ENCODE data around the gene MARS1. TPM values are rescaled to one million over a fixed set of nuclear protein-coding genes. Genes with fewer than 3 reads are reported as not detected.

The MARS1 gene
- total and polyA plus RNA-seq, 2 experiments from 2014 or later = 117 to 147 TPM

DNA sequence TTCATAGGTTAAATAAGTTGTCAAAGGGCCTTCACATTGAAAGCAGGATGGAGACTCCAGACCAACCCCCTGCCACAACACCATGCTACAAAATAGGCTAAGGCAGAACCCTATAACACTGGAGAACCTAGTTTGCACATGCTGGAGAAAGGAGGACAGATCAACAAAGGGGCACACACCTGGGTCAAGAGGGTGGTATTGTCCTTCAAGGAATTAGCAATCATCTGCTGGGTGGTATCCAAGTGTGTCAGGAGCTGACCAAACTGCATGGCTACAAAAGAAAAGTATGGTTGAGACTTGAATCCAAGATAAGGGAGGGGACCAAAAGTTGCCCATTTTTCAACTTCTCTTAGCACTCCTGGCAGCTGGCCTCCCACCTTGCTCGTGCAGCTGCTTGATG lies 44.0 kb downstream of the MARS1 start:
- Histone ChIP-seq H3K4me3 (no peak overlapping the region), H3K9me3 (ENCODE audit: low read depth) (no peaks in the 10 kb centered on the region), H3K4me1 (ENCODE audit: insufficient read depth) (no peaks in the 10 kb centered on the region), H3K4me2 (no peak overlapping the region), H3K27me3 (no peaks in the 10 kb centered on the region), H4K20me1 (ENCODE audit: insufficient read depth, poor library complexity, severe bottlenecking) (peaks cover 4% of the 10 kb centered on the region), H2AFZ (no peak overlapping the region), H3K36me3 (replicated peaks; ENCODE audit: insufficient read depth, low read depth) (no peaks in the 10 kb centered on the region), H3K9me2 (replicated peaks; ENCODE audit: insufficient read depth) (no peaks in the 10 kb centered on the region), H3K79me2 (peaks cover 7% of the 10 kb centered on the region), H3K27ac (no peak overlapping the region)
- no peak for TF ChIP-seq EZH2 (IDR thresholded peaks at IDR 0.05; ENCODE audit: borderline replicate concordance)
- TF ChIP-seq EZH2phosphoT487 (IDR thresholded peaks at IDR 0.05; ENCODE audit: low read depth, severe bottlenecking, unreplicated experiment) = no peak
- TF ChIP-seq CTCF (IDR thresholded peaks at IDR 0.05; ENCODE audit: poor library complexity) = no peak
- WGBS (ENCODE audit: low lambda C conversion rate, missing lambda C conversion rate) = 94% methylated on average over 1 of the region's 1 CpG
- DNase-seq (ENCODE audit: low spot score) = no peak

- Histone ChIP-seq H3K27me3 (no peaks in the 10 kb centered on the region), H3K27ac (no peak overlapping the region), H3K79me2 (no peaks in the 10 kb centered on the region), H3K4me1 (ENCODE audit: insufficient read depth) (no peaks in the 10 kb centered on the region), H2AFZ (no peak overlapping the region), H4K20me1 (ENCODE audit: insufficient read depth, poor library complexity, severe bottlenecking) (peaks cover 4% of the 10 kb centered on the region), H3K4me2 (no peak overlapping the region), H3K9me3 (ENCODE audit: low read depth) (no peaks in the 10 kb centered on the region), H3K4me3 (no peak overlapping the region), H3K36me3 (replicated peaks; ENCODE audit: insufficient read depth, low read depth) (no peaks in the 10 kb centered on the region), H3K9me2 (replicated peaks; ENCODE audit: insufficient read depth) (no peaks in the 10 kb centered on the region)
- no peak for DNase-seq (ENCODE audit: low spot score)
- 94% methylated on average over 8 of the region's 8 CpGs for WGBS (ENCODE audit: low lambda C conversion rate, missing lambda C conversion rate)
- TF ChIP-seq EZH2phosphoT487 (IDR thresholded peaks at IDR 0.05; ENCODE audit: low read depth, severe bottlenecking, unreplicated experiment) (no peak), CTCF (IDR thresholded peaks at IDR 0.05; ENCODE audit: poor library complexity) (no peak), EZH2 (IDR thresholded peaks at IDR 0.05; ENCODE audit: borderline replicate concordance) (no peak)
Observed at GRCh38 chr12:57533108-57533507, 45.2 kb downstream of the MARS1 start.

DNA sequence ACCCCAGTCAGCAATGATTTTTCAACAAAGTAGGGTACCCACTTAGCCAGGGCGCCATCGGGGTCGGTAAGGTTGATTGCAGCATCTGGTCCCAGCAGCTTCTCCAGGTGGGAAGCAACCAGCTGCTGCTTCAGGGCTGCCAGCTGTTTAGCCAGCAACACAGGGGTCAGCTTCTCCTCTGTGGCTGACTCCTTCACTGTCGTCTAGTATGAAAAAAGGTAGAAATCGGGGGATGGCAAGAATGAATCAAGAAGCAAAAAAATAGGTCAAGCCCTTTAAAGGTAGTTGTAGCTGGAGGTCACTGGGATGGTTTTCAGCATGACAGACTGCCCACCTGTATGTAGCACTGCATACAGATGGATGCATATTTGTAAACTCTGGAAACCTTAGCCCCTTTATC lies 46.4 kb downstream of the MARS1 start:
- WGBS (ENCODE audit: low lambda C conversion rate, missing lambda C conversion rate) = 96% methylated on average over 5 of the region's 5 CpGs
- peaks cover 2% of the 10 kb centered on the region for H3K79me2 ChIP-seq
- no peaks in the 10 kb centered on the region for H3K36me3 ChIP-seq (replicated peaks; ENCODE audit: insufficient read depth, low read depth)
- TF ChIP-seq EZH2phosphoT487 (IDR thresholded peaks at IDR 0.05; ENCODE audit: low read depth, severe bottlenecking, unreplicated experiment) (no peak), CTCF (IDR thresholded peaks at IDR 0.05; ENCODE audit: poor library complexity) (no peak), EZH2 (IDR thresholded peaks at IDR 0.05; ENCODE audit: borderline replicate concordance) (no peak)
- no peak overlapping the region for H3K4me3 ChIP-seq
- H3K4me2 ChIP-seq = no peak overlapping the region
- no peak for DNase-seq (ENCODE audit: low spot score)
- no peaks in the 10 kb centered on the region for H3K27me3 ChIP-seq
- H3K9me3 ChIP-seq (ENCODE audit: low read depth) = no peaks in the 10 kb centered on the region
- no peaks in the 10 kb centered on the region for H4K20me1 ChIP-seq (ENCODE audit: insufficient read depth, poor library complexity, severe bottlenecking)
- no peaks in the 10 kb centered on the region for H3K4me1 ChIP-seq (ENCODE audit: insufficient read depth)
- no peaks in the 10 kb centered on the region for H3K9me2 ChIP-seq (replicated peaks; ENCODE audit: insufficient read depth)
- no peak overlapping the region for H2AFZ ChIP-seq
- H3K27ac ChIP-seq = no peak overlapping the region

All from hepatocyte (in vitro differentiated cells).